B cell (primary cell): ENCODE data around the gene TAF11. TPM values are rescaled to one million over a fixed set of nuclear protein-coding genes. Genes with fewer than 3 reads are reported as not detected.

Source experiments
- ATAC-seq: fragments of 200-7000 bp; cut with Tn5 transposase; one replicate; pipeline ENCODE4 v1.10.0; 2021; ENCODE audit warnings: low read depth, mild to moderate bottlenecking, moderate number of reproducible peaks, moderate library complexity
- CTCF ChIA-PET: fragments of 350-600 bp; sonication (Branson Sonifier 250); formaldehyde crosslinking; loops from one replicate; lab custom pipeline; 2021; ENCODE audit warnings: antibody characterized with exemption, inconsistent platforms; lab: Charles Lee
- POLR2A ChIA-PET: fragments of 350-600 bp; sonication (Branson Sonifier 250); formaldehyde crosslinking; loops from one replicate; lab custom pipeline; 2021; ENCODE audit warnings: antibody characterized with exemption; lab: Charles Lee
- DNase-seq: peaks from one replicate; pipeline ENCODE4 v3.0.0; 2013
- H2AFZ ChIP-seq: 2 replicates; pipeline ENCODE4 v1.6.1; 2012; ENCODE audit warnings: mild to moderate bottlenecking, low read depth, low read length; ENCODE audit not compliant: insufficient read depth, poor library complexity, severe bottlenecking
- H3K27ac ChIP-seq, 2 donors: 1 replicate in 1 of 2; 2 replicates in 1 of 2; pipeline ENCODE4 v1.5.1; 2012 to 2013; ENCODE audit warnings: low read length in 2 of 2, mild to moderate bottlenecking in 2 of 2, moderate library complexity in 1 of 2
- H3K27me3 ChIP-seq, 4 experiments: fragments of 200-600 bp in 1 of 4; sonication (generic) in 1 of 4; replicated peaks in 1 of 4; 1 replicate in 2 of 4; 2 replicates in 2 of 4; pipeline versions ENCODE4 v1.6.1 to v1.7.0; 2013 to 2016; ENCODE audit warnings: low read length in 3 of 4, mild to moderate bottlenecking in 2 of 4, mixed read lengths in 1 of 4, moderate library complexity in 1 of 4; ENCODE audit not compliant: insufficient read depth in 4 of 4, control insufficient read depth in 3 of 4; ENCODE audit errors: control extremely low read depth in 1 of 4
- H3K36me3 ChIP-seq, 2 experiments: replicated peaks in 1 of 2; 1 replicate in 1 of 2; 2 replicates in 1 of 2; pipeline versions ENCODE4 v1.6.1 to v1.7.1; 2013; ENCODE audit warnings: low read length in 1 of 2; ENCODE audit not compliant: insufficient read depth in 2 of 2, control insufficient read depth in 1 of 2; ENCODE audit errors: control extremely low read depth in 1 of 2, extremely low read depth in 1 of 2
- H3K4me1 ChIP-seq, 2 donors: fragments of 200-600 bp in 1 of 2; sonication (generic) in 1 of 2; 1 replicate in 1 of 2; 2 replicates in 1 of 2; pipeline versions ENCODE4 v1.5.1 to v1.6.1; 2013 to 2017; ENCODE audit warnings: low read length in 2 of 2; ENCODE audit not compliant: control insufficient read depth in 2 of 2, insufficient read depth in 2 of 2
- H3K4me2 ChIP-seq: replicated peaks from 2 replicates; pipeline ENCODE3; 2012; ENCODE audit warnings: mild to moderate bottlenecking, low read depth, low read length; ENCODE audit not compliant: poor library complexity, severe bottlenecking
- H3K4me3 ChIP-seq, 5 experiments: fragments of 200-600 bp in 1 of 5; sonication (generic) in 1 of 5; 1 replicate in 3 of 5; 2 replicates in 2 of 5; pipeline versions ENCODE4 v1.5.1 to v1.7.0; 2011 to 2016; ENCODE audit warnings: low read length in 4 of 5, mild to moderate bottlenecking in 4 of 5, low read depth in 2 of 5, control low read depth in 1 of 5, moderate library complexity in 1 of 5; ENCODE audit not compliant: insufficient read depth in 1 of 5; ENCODE audit errors: control extremely low read depth in 1 of 5, extremely low read depth in 1 of 5
- H3K79me2 ChIP-seq: fragments of 200-600 bp; sonication (generic); one replicate; pipeline ENCODE4 v1.6.0; 2016; ENCODE audit warnings: low read length; ENCODE audit not compliant: control insufficient read depth, insufficient read depth
- H3K9ac ChIP-seq: fragments of 200-600 bp; sonication (generic); 2 replicates; pipeline ENCODE4 v1.6.1; 2017; ENCODE audit warnings: mild to moderate bottlenecking, low read length, moderate library complexity
- H3K9me3 ChIP-seq, 3 donors: one replicate each; pipeline versions ENCODE4 v1.6.1 to v1.7.1; 2013; ENCODE audit warnings: low read length in 2 of 3; ENCODE audit not compliant: control insufficient read depth in 2 of 3, insufficient read depth in 1 of 3; ENCODE audit errors: control extremely low read depth in 1 of 3
- H4K20me1 ChIP-seq: 2 replicates; pipeline ENCODE4 v1.6.0; 2012; ENCODE audit warnings: mild to moderate bottlenecking, low read length; ENCODE audit not compliant: insufficient read depth, control insufficient read depth, poor library complexity, severe bottlenecking
- H3K27ac Mint-ChIP-seq: one replicate; pipeline ENCODE4 v1.8.0; 2021; ENCODE audit warnings: mixed read lengths
- H3K27me3 Mint-ChIP-seq: one replicate; pipeline ENCODE4 v1.8.0; 2021; ENCODE audit warnings: mixed read lengths
- H3K4me1 Mint-ChIP-seq: one replicate; pipeline ENCODE4 v1.8.0; 2021; ENCODE audit warnings: mixed read lengths
- H3K4me3 Mint-ChIP-seq: one replicate; pipeline ENCODE4 v1.8.0; 2021; ENCODE audit warnings: mixed read lengths
- H3K9me3 Mint-ChIP-seq: one replicate; pipeline ENCODE4 v1.8.0; 2022; ENCODE audit warnings: mixed read lengths; ENCODE audit not compliant: insufficient read depth
- EZH2 ChIP-seq: IDR thresholded peaks from 2 replicates; pipeline ENCODE4 v1.6.1; 2012; ENCODE audit warnings: borderline replicate concordance, low read depth, mild to moderate bottlenecking, moderate library complexity, low read length; ENCODE audit not compliant: insufficient read depth, poor library complexity, severe bottlenecking
- WGBS: methylation state at CpG from one replicate; pipeline ENCODE4 v1.1.5; 2013; ENCODE audit warnings: missing lambda C conversion rate; ENCODE audit not compliant: insufficient coverage; 5-methylcytosine and 5-hydroxymethylcytosine counted together
- intact Hi-C: fragments of 100-400 bp; cut with micrococcal nuclease; formaldehyde crosslinking; loops from one replicate; pipeline ENCODE4 v1.10.0; 2022
- polyA plus RNA-seq: library from polyadenylated mRNA; depleted of rRNA; stranded (reverse); fragments of >200 nt; gene quantifications from 2 replicates; pipeline ENCODE4 v1.2.3, GENCODE V29; 2012
- total RNA-seq, 2 donors: library from RNA; stranded (reverse); fragments of 120-200 nt in 1 of 2; gene quantifications; 1 replicate in 1 of 2; 2 replicates in 1 of 2; pipeline versions ENCODE4 v1.2.3 to v1.2.4, GENCODE V29; 2013 to 2022
- TF ChIP-seq, protein P1 (sequence below): fragments of 200-600 bp; IDR thresholded peaks from one replicate; pipeline ENCODE4 v1.8.0; 2022; ENCODE audit warnings: antibody characterized with exemption, mild to moderate bottlenecking

The TAF11 gene
- total and polyA plus RNA-seq, 2 donors (not counting 1 experiment from before 2014, with no cell fraction given) = 27.3 to 28.5 TPM

DNA sequence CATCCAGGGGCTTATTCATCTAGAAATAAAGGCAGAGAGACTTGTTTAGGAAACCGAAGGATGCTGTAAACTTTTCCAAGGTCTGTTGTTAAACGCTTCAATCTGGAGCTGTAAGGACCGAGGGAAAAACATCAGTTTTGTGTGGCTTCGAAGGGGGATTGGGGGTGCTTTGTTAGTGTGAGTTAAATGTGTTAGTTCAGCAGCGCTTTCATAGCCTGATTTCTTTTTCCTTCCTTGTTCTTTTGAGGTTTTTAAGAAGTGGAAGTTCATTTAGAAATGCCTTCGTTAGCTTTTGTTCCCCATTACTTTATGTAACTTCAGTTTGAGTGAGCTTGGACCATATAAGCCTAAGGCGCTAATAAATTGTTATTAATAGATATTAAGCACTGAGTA lies 2.7 kb upstream of the TAF11 start:
- WGBS = 8% methylated on average over 4 of the region's 7 CpGs
- H4K20me1 ChIP-seq = no peaks in the 10 kb centered on the region
- no peaks in the 10 kb centered on the region for H3K27me3 ChIP-seq
- peak overlapping the region; percentile 83 for H3K4me2 ChIP-seq
- POLR2A ChIA-PET = no interaction called here
- H3K4me1 ChIP-seq = peaks cover 21 to 28% of the 10 kb centered on the region in 2 donors
- TF ChIP-seq EZH2 = no peak
- H2AFZ ChIP-seq = peak overlapping the region; percentile 83
- no peaks in the 10 kb centered on the region for H3K27me3 Mint-ChIP-seq
- H3K27ac Mint-ChIP-seq = no peak overlapping the region
- H3K9ac ChIP-seq = peak overlapping the region; percentile 92
- ATAC-seq (no peak), DNase-seq (peak; percentile 18)
- H3K4me1 Mint-ChIP-seq = peaks cover 45% of the 10 kb centered on the region
- intact Hi-C loops = no loop called here
- no peaks in the 10 kb centered on the region for H3K9me3 ChIP-seq
- H3K27ac ChIP-seq = peak overlapping the region in 1 of 2 donors; percentile 19
- H3K79me2 ChIP-seq = peaks cover 91% of the 10 kb centered on the region
- no peaks in the 10 kb centered on the region for H3K9me3 Mint-ChIP-seq
- H3K4me3 Mint-ChIP-seq = peak overlapping the region; percentile 99
- CTCF ChIA-PET = no interaction called here
- H3K36me3 ChIP-seq = peaks cover 0 to 2% of the 10 kb centered on the region in 2 experiments
- peak overlapping the region in 3 of 5 experiments; percentile 50 to 99 (median 78) for H3K4me3 ChIP-seq

GRCh38 chr6:34888874-34889555 lies 1.2 kb upstream of the TAF11 start, which contains the start of gene ANKS1A:
TSS of gene ANKS1A (plus strand) at chr6:34889255. CDS start at chr6:34889403, 148 bp downstream.
- Histone ChIP-seq H3K9me3 (no peaks in the 10 kb centered on the region), H3K4me2 (peak within 1 kb of the TSS; percentile 83), H3K4me3 (peak within 1 kb of the TSS; percentile 61 to 99 (median 80)), H3K79me2 (peaks cover 86% of the 10 kb centered on the region), H3K36me3 (peaks cover 0 to 7% of the 10 kb centered on the region in 2 experiments), H2AFZ (peak within 1 kb of the TSS; percentile 83), H3K27ac (peak within 1 kb of the TSS; percentile 76 to 92), H3K9ac (peak within 1 kb of the TSS; percentile 92), H3K4me1 (peaks cover 21 to 28% of the 10 kb centered on the region in 2 donors), H4K20me1 (no peaks in the 10 kb centered on the region), H3K27me3 (no peaks in the 10 kb centered on the region)
- POLR2A ChIA-PET = interaction anchor here (0.6 kb wide), 1 partner anchor 468 kb away, joined by 4 read pairs; no protein-coding TSS in a partner anchor
- intact Hi-C loops = loop anchor here (1.0 to 10.0 kb wide), 6 partner anchors 24 to 654 kb away; partner anchors contain the start of genes BLTP3A, HMGA1, ILRUN and SNRPC
- peak within 1 kb of the TSS; percentile 99 for H3K4me3 Mint-ChIP-seq
- peaks cover 3% of the 10 kb centered on the region for H3K9me3 Mint-ChIP-seq
- under 1% methylated on average over 59 of the region's 60 CpGs for WGBS
- TF ChIP-seq, protein P1, sequence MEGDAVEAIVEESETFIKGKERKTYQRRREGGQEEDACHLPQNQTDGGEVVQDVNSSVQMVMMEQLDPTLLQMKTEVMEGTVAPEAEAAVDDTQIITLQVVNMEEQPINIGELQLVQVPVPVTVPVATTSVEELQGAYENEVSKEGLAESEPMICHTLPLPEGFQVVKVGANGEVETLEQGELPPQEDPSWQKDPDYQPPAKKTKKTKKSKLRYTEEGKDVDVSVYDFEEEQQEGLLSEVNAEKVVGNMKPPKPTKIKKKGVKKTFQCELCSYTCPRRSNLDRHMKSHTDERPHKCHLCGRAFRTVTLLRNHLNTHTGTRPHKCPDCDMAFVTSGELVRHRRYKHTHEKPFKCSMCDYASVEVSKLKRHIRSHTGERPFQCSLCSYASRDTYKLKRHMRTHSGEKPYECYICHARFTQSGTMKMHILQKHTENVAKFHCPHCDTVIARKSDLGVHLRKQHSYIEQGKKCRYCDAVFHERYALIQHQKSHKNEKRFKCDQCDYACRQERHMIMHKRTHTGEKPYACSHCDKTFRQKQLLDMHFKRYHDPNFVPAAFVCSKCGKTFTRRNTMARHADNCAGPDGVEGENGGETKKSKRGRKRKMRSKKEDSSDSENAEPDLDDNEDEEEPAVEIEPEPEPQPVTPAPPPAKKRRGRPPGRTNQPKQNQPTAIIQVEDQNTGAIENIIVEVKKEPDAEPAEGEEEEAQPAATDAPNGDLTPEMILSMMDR = no peak
- TF ChIP-seq EZH2 = no peak
- DNase-seq (peak; percentile 92), ATAC-seq (peak; percentile 81)
- H3K27me3 Mint-ChIP-seq = no peaks in the 10 kb centered on the region
- H3K4me1 Mint-ChIP-seq = peaks cover 43% of the 10 kb centered on the region
- CTCF ChIA-PET = interaction anchor here (0.6 to 1.3 kb wide), 3 partner anchors 97 to 1281 kb away, joined by 3 to 5 read pairs (median 4); partner anchors contain the start of genes BLTP3A and SNRPC
- H3K27ac Mint-ChIP-seq = peak within 1 kb of the TSS; percentile 92
